CD4-positive, alpha-beta T cell (primary cell): Measurements from ENCODE around the gene NPAS3. TPM values are rescaled to one million over a fixed set of nuclear protein-coding genes. Genes with fewer than 3 reads are reported as not detected.

Experiments used
- ATAC-seq: fragments of 200-7000 bp; cut with Tn5 transposase; one replicate; pipeline ENCODE4 v1.10.0; 2022; ENCODE audit warnings: mild to moderate bottlenecking; ENCODE audit not compliant: poor library complexity
- CTCF ChIA-PET: fragments of 350-600 bp; sonication (Branson Sonifier 250); formaldehyde crosslinking; loops from one replicate; lab custom pipeline; 2021; ENCODE audit warnings: antibody characterized with exemption, inconsistent platforms; lab: Charles Lee
- POLR2A ChIA-PET: fragments of 350-600 bp; sonication (Branson Sonifier 250); formaldehyde crosslinking; loops from one replicate; lab custom pipeline; 2021; ENCODE audit warnings: antibody characterized with exemption, inconsistent platforms; lab: Charles Lee
- DNase-seq, 14 experiments: peaks; one replicate each; pipeline ENCODE4 v3.0.0-alpha.2; 2013 to 2020; ENCODE audit warnings: mixed read lengths in 2 of 14
- H3K27ac ChIP-seq, 2 donors: one replicate each; pipeline versions ENCODE4 v1.5.1 to v1.7.0; 2013; ENCODE audit warnings: low read length in 2 of 2, low read depth in 1 of 2, mild to moderate bottlenecking in 1 of 2
- H3K27me3 ChIP-seq, 2 experiments: 1 replicate in 1 of 2; 2 replicates in 1 of 2; pipeline versions ENCODE4 v1.6.1 to v1.7.0; 2013; ENCODE audit warnings: low read length in 2 of 2, control low read depth in 1 of 2, mild to moderate bottlenecking in 1 of 2, moderate library complexity in 1 of 2; ENCODE audit not compliant: insufficient read depth in 2 of 2, control insufficient read depth in 1 of 2
- H3K36me3 ChIP-seq: one replicate; pipeline ENCODE4 v1.6.1; 2013; ENCODE audit warnings: low read length, control low read depth; ENCODE audit not compliant: insufficient read depth
- H3K4me1 ChIP-seq: one replicate; pipeline ENCODE4 v1.6.1; 2013; ENCODE audit warnings: low read length, control low read depth; ENCODE audit not compliant: insufficient read depth
- H3K4me3 ChIP-seq: one replicate; pipeline ENCODE4 v1.5.1; 2013; ENCODE audit warnings: mild to moderate bottlenecking, low read length, moderate library complexity
- H3K9me3 ChIP-seq, 2 experiments: 1 replicate in 1 of 2; 2 replicates in 1 of 2; pipeline versions ENCODE4 v1.6.1 to v1.7.0; 2013; ENCODE audit warnings: low read length in 2 of 2, mild to moderate bottlenecking in 2 of 2, control low read depth in 1 of 2, moderate library complexity in 1 of 2; ENCODE audit not compliant: control insufficient read depth in 1 of 2, insufficient read depth in 1 of 2
- H3K27ac Mint-ChIP-seq: one replicate; pipeline ENCODE4 v1.8.0; 2020; ENCODE audit warnings: mixed read lengths
- H3K27me3 Mint-ChIP-seq: one replicate; pipeline ENCODE4 v1.8.0; 2021; ENCODE audit warnings: mixed read lengths
- H3K36me3 Mint-ChIP-seq: one replicate; pipeline ENCODE4 v1.8.0; 2021; ENCODE audit warnings: low read depth, mixed read lengths
- H3K4me1 Mint-ChIP-seq: one replicate; pipeline ENCODE4 v1.8.0; 2021; ENCODE audit warnings: low read depth, mixed read lengths
- H3K4me3 Mint-ChIP-seq: one replicate; pipeline ENCODE4 v1.8.0; 2020; ENCODE audit warnings: mild to moderate bottlenecking, mixed read lengths
- H3K9me3 Mint-ChIP-seq: one replicate; pipeline ENCODE4 v1.8.0; 2020; ENCODE audit warnings: mixed read lengths
- CTCF ChIP-seq: fragments of 200-600 bp; IDR thresholded peaks from one replicate; pipeline ENCODE4 v1.8.0; 2022; ENCODE audit warnings: antibody characterized with exemption, mild to moderate bottlenecking
- intact Hi-C, 2 experiments: fragments of 100-400 bp; cut with DNase I in 1 of 2; cut with micrococcal nuclease in 1 of 2; formaldehyde crosslinking; loops; one replicate each; pipeline versions ENCODE4 v1.15.1 to v1.9.0; 2023 to 2025; cut with DNase I, micrococcal nuclease
- total RNA-seq, 174 experiments: library from RNA in 2 of 174; stranded (reverse) in 2 of 174; gene quantifications; one replicate each; pipeline ENCODE4 v1.2.3 and lab custom pipeline; 2021 to 2026

The NPAS3 gene
- total RNA-seq, 2 experiments from 2014 or later, result not detected

GRCh38 chr14:33756833-33757232, 818.2 kb downstream of the NPAS3 start:
- ATAC-seq (no peak), DNase-seq (no peak)
- Histone ChIP-seq H3K4me1 (no peaks in the 10 kb centered on the region), H3K27me3 (no peaks in the 10 kb centered on the region), H3K9me3 (no peaks in the 10 kb centered on the region), H3K27ac (no peak overlapping the region), H3K4me3 (no peak overlapping the region), H3K36me3 (no peaks in the 10 kb centered on the region)
- H3K4me1 Mint-ChIP-seq, result no peaks in the 10 kb centered on the region
- intact Hi-C loops, result no loop called here
- H3K9me3 Mint-ChIP-seq, result no peaks in the 10 kb centered on the region
- no peak overlapping the region for H3K27ac Mint-ChIP-seq
- no peaks in the 10 kb centered on the region for H3K36me3 Mint-ChIP-seq
- peaks cover 10% of the 10 kb centered on the region for H3K27me3 Mint-ChIP-seq
- ChIA-PET CTCF (no interaction called here), POLR2A (no interaction called here)
- no peak overlapping the region for H3K4me3 Mint-ChIP-seq
- TF ChIP-seq CTCF, result no peak

- no peak overlapping the region for H3K27ac ChIP-seq
- Mint-ChIP-seq H3K4me1 (no peaks in the 10 kb centered on the region), H3K36me3 (no peaks in the 10 kb centered on the region), H3K27me3 (peaks cover 14% of the 10 kb centered on the region), H3K27ac (no peak overlapping the region), H3K9me3 (no peaks in the 10 kb centered on the region), H3K4me3 (no peak overlapping the region)
- POLR2A ChIA-PET, result no interaction called here
- DNase-seq (no peak), ATAC-seq (no peak)
- H3K4me1 ChIP-seq, result no peaks in the 10 kb centered on the region
- intact Hi-C loops, result no loop called here
- CTCF ChIA-PET, result no interaction called here
- no peaks in the 10 kb centered on the region for H3K27me3 ChIP-seq
- TF ChIP-seq CTCF, result no peak
- no peaks in the 10 kb centered on the region for H3K36me3 ChIP-seq
- H3K4me3 ChIP-seq, result no peak overlapping the region
- H3K9me3 ChIP-seq, result no peaks in the 10 kb centered on the region
Measured at GRCh38 chr14:33758547-33758946, 819.9 kb downstream of the NPAS3 start.

- no peaks in the 10 kb centered on the region for H3K9me3 ChIP-seq
- no peak for TF ChIP-seq CTCF
- no peaks in the 10 kb centered on the region for H3K4me1 Mint-ChIP-seq
- ChIA-PET CTCF (no interaction called here), POLR2A (no interaction called here)
- no peaks in the 10 kb centered on the region for H3K9me3 Mint-ChIP-seq
- peaks cover 23% of the 10 kb centered on the region for H3K27me3 Mint-ChIP-seq
- DNase-seq, result no peak
- intact Hi-C loops, result no loop called here
- no peak overlapping the region for H3K27ac ChIP-seq
- H3K4me3 Mint-ChIP-seq, result no peak overlapping the region
- H3K27me3 ChIP-seq, result no peaks in the 10 kb centered on the region
- H3K36me3 ChIP-seq, result no peaks in the 10 kb centered on the region
- no peak overlapping the region for H3K27ac Mint-ChIP-seq
- no peak overlapping the region for H3K4me3 ChIP-seq
- no peaks in the 10 kb centered on the region for H3K4me1 ChIP-seq
- no peaks in the 10 kb centered on the region for H3K36me3 Mint-ChIP-seq
- no peak for ATAC-seq
Measured at GRCh38 chr14:33762161-33762851, 823.6 kb downstream of the NPAS3 start.
